GM12801 (cell line): Measurements from ENCODE around the gene SCTR.

ENCODE experiments used
- CTCF ChIP-seq: IDR thresholded peaks from one replicate; pipeline ENCODE4 v1.5.1; 2011; ENCODE audit warnings: control low read depth; ENCODE audit not compliant: insufficient read length; ENCODE audit errors: extremely low read depth

SCTR gene

GRCh38 chr2:119449521-119449920 lies 74.8 kb downstream of the SCTR start:
- TF ChIP-seq CTCF: no peak

- TF ChIP-seq CTCF: no peak
Measured at GRCh38 chr2:119448427-119449141, 75.7 kb downstream of the SCTR start.

DNA sequence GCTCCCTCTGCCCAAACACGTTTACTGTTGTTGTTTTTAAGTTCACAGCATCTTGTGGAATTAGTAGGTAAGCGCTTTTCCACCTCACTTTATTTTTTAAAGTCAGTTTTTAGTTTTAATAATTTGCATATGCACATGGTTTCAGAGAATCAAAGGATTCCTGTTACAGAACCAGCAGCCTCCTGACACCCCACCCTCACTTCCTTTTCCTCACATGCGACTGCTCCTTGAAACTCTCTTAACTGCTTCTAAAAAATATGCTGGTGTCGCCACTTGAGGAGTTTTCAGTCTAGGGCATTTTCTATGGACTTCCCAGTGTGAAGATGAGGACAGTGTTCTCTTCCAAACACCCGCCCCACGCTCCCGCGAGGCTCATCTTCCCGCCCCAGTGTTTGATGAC lies 78.2 kb downstream of the SCTR start:
- TF ChIP-seq CTCF: no peak

DNA sequence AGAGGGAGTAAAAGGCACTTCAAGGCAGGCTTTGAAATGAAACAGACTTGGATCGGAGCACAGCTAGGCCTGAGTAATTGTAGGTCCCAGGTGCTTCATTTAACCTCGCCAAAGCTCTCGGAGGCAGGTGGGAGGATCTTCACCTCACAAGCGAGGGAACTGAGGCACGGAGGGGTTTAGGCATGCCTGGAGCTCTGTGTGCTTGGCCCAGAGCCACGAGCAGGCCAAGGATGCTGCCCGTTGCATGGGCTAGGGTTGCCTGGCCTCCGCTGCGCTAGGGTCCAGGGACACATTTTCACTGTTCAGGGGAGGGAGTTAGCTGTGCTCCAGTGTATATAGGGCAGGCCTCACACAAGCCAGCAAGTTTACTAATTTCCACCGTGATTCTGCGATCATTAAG lies 81.4 kb downstream of the SCTR start:
- no peak for TF ChIP-seq CTCF

DNA sequence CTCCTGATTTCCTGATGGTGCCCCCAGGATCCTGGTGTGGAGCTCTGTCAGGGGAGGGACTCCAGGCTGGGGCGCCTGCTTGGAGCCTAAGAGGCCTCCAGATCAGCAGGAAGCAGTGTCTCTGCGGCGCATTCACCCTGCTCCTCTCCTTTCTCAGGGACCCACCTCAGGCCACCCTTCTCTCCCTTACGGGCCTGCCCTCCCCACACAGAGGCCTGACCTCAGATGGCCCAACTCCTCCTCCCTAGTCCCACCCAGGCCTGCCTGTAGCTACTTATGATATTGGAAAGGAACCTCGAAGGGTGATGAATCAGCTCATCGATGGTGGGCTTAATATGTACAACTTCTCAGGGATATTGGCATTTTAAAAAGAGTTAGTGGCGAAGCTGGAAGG lies 82.1 kb downstream of the SCTR start:
- no peak for TF ChIP-seq CTCF

DNA sequence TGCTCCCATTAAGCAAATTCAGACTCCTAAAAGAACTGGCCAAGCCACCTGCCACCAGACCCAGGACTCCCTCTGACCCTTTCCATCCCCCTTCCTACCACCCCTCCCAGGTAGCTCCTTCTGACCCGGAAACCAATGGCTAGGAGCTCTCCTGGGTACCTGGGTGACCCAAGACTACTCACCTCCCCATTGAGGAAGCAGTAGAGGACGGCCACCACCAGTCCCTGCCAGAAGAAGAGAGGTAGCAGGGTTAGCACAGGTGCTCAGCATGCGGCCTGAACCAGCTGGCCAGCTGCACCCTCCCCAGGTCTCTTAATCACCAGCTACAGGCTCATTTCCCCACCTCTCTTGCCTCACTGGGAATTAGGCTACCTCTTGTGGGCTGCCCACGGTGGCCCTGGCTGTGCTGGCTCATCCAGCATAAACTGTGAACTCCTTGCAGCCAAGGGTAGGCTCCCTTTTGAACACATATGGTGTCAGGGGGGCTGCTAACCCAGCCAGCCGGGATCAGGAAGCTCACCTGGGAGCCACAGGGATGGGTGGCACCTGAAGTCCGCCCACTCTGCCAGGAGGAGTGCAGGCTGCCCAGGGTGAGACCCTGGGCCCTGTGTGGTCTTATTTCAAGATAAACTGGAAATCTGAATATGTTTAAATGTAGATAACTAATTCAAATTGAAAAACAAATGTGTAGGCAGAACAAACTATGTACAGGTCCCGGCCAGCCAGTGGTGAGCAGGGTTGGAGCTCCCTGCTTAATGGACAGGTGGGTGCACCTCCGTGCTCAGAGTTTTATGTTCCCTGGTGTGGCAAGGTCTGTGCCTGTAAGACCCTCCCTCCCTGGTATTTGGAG lies 82.7 kb downstream of the SCTR start:
- no peak for TF ChIP-seq CTCF

DNA sequence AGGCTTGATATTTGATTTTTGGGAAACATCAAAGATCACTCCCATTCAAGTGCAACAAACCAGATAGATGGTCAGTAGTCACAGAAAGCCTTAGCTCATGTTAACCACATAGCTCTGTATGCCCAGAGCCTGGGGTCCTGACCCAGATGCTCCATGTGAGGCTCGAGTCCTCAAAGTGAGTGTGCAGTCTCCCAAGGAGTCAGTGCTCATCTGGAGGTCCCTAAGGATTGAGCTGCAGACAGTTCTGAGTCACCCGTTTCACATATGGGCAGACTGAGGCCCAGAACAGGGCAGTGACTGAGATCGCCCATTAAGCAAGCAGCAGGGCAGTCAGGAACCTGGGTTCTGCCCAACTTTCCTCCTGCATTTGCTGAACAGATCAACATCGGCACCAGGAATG lies 83.4 kb downstream of the SCTR start:
- TF ChIP-seq CTCF: no peak
